Neural cell (in vitro differentiated cells): ENCODE measurements around the gene CUBN. TPM values are rescaled to one million over a fixed set of nuclear protein-coding genes. Genes with fewer than 3 reads are reported as not detected.
"Not testable (repeated sequence)": the region's sequence is repeated elsewhere in the genome, so short reads cannot be mapped to it uniquely, and the experiment has no call there.

Experiments
- H2AFZ ChIP-seq: fragments of 200-600, 300-800 bp; sonication (generic), shearing (Covaris generic); 2 replicates; pipeline ENCODE4 v1.6.0; 2014; ENCODE audit warnings: low read depth, mild to moderate bottlenecking, antibody characterized with exemption, low read length, moderate library complexity
- H3F3A ChIP-seq: fragments of 200-600 bp; shearing (Covaris generic); 2 replicates; pipeline ENCODE4 v1.6.1; 2016; ENCODE audit warnings: mild to moderate bottlenecking, moderate library complexity, mixed read lengths, antibody characterized with exemption, low read length; ENCODE audit not compliant: insufficient read depth, poor library complexity, severe bottlenecking
- H3K27ac ChIP-seq: fragments of 200-600, 300-800 bp; sonication (generic), shearing (Covaris generic); 2 replicates; pipeline ENCODE4 v1.5.1; 2014; ENCODE audit warnings: mild to moderate bottlenecking, low read length, moderate library complexity
- H3K27me3 ChIP-seq: fragments of 300-800, 200-600 bp; sonication (generic), shearing (Covaris generic); 2 replicates; pipeline ENCODE4 v1.6.0; 2014; ENCODE audit warnings: mild to moderate bottlenecking, low read depth, low read length, moderate library complexity; ENCODE audit not compliant: insufficient read depth
- H3K36me3 ChIP-seq: fragments of 300-800, 200-600 bp; sonication (generic), shearing (Covaris generic); 2 replicates; pipeline ENCODE4 v1.5.1; 2014; ENCODE audit warnings: mild to moderate bottlenecking, antibody characterized with exemption, low read length, moderate library complexity; ENCODE audit not compliant: insufficient read depth
- H3K4me2 ChIP-seq: fragments of 300-800, 200-600 bp; sonication (generic), shearing (Covaris generic); 2 replicates; pipeline ENCODE4 v1.6.0; 2014; ENCODE audit warnings: mild to moderate bottlenecking, low read length
- H3K4me3 ChIP-seq: fragments of 300-800, 200-600 bp; sonication (generic), shearing (Covaris generic); 2 replicates; pipeline ENCODE4 v1.5.1; 2014; ENCODE audit warnings: mild to moderate bottlenecking, low read length, moderate library complexity
- H3K79me2 ChIP-seq: fragments of 200-600 bp; shearing (Covaris generic); replicated peaks from 2 replicates; pipeline ENCODE4 v1.6.0; 2014; ENCODE audit warnings: mild to moderate bottlenecking, low read length, moderate library complexity; ENCODE audit not compliant: insufficient read depth
- H3K9ac ChIP-seq: fragments of 300-800, 200-600 bp; sonication (generic), shearing (Covaris generic); 2 replicates; pipeline ENCODE4 v1.6.1; 2016; ENCODE audit warnings: mild to moderate bottlenecking, low read length, mixed read lengths
- H3K9me2 ChIP-seq: fragments of 200-600 bp; shearing (Covaris generic); 2 replicates; pipeline ENCODE4 v1.6.1; 2016; ENCODE audit warnings: mild to moderate bottlenecking, low read length, mixed read lengths; ENCODE audit not compliant: insufficient read depth
- H3K9me3 ChIP-seq: fragments of 200-600, 300-800 bp; sonication (generic), shearing (Covaris generic); 2 replicates; pipeline ENCODE4 v1.6.1; 2016; ENCODE audit warnings: mild to moderate bottlenecking, mixed run types, low read length, moderate library complexity, mixed read lengths
- H4K20me1 ChIP-seq: fragments of 200-600 bp; shearing (Covaris generic); 2 replicates; pipeline ENCODE4 v1.6.1; 2016; ENCODE audit warnings: mild to moderate bottlenecking, mixed run types; ENCODE audit not compliant: insufficient read depth
- CTCF ChIP-seq: fragments of 450-650 bp; IDR thresholded peaks from 2 replicates; pipeline ENCODE4 v1.5.1; 2014; ENCODE audit warnings: antibody characterized with exemption, mild to moderate bottlenecking, moderate library complexity; ENCODE audit not compliant: poor library complexity, severe bottlenecking
- EP300 ChIP-seq: fragments of 450-650 bp; conservative IDR thresholded peaks from 2 replicates; pipeline ENCODE4 v1.6.1; 2014; ENCODE audit warnings: antibody characterized with exemption, mild to moderate bottlenecking, moderate library complexity; ENCODE audit not compliant: poor library complexity, severe bottlenecking
- EZH2 ChIP-seq: fragments of 200-600, 300-800 bp; shearing (Covaris generic), sonication (generic); IDR thresholded peaks from 2 replicates; pipeline ENCODE4 v1.6.1; 2014; ENCODE audit warnings: antibody characterized with exemption, low read length, borderline replicate concordance, mild to moderate bottlenecking; ENCODE audit not compliant: insufficient read depth, poor library complexity, severe bottlenecking
- POLR2AphosphoS5 ChIP-seq: IDR thresholded peaks from 2 replicates; pipeline ENCODE4 v1.6.1; 2012
- RAD21 ChIP-seq: fragments of 450-650 bp; conservative IDR thresholded peaks from 2 replicates; pipeline ENCODE4 v1.6.1; 2014; ENCODE audit warnings: antibody characterized with exemption, mild to moderate bottlenecking, moderate library complexity
- REST ChIP-seq: IDR thresholded peaks from 2 replicates; pipeline ENCODE4 v1.6.1; 2012; ENCODE audit warnings: borderline replicate concordance
- SMC3 ChIP-seq: fragments of 450-650 bp; conservative IDR thresholded peaks from 2 replicates; pipeline ENCODE4 v1.6.1; 2014; ENCODE audit warnings: antibody characterized with exemption, mild to moderate bottlenecking, moderate library complexity; ENCODE audit not compliant: poor library complexity
- polyA plus RNA-seq: library from polyadenylated mRNA; depleted of rRNA; stranded (reverse); fragments of >200 nt; gene quantifications from 2 replicates; pipeline ENCODE4 v1.2.3, GENCODE V29; 2014

Gene CUBN
- polyA plus RNA-seq, 1 donor from 2014 or later = 7.1 TPM

- no peak overlapping the region for H3K9ac ChIP-seq
- H3K27ac ChIP-seq = no peak overlapping the region
- H4K20me1 ChIP-seq = no peaks in the 10 kb centered on the region
- no peaks in the 10 kb centered on the region for H3K27me3 ChIP-seq
- no peaks in the 10 kb centered on the region for H3K9me2 ChIP-seq
- TF ChIP-seq POLR2AphosphoS5 = no peak
- TF ChIP-seq SMC3 = no peak
- TF ChIP-seq RAD21 = no peak
- TF ChIP-seq REST = no peak
- no peak for TF ChIP-seq EZH2
- no peak for TF ChIP-seq CTCF
- no peak for TF ChIP-seq EP300
- no peaks in the 10 kb centered on the region for H3K79me2 ChIP-seq
- no peak overlapping the region for H2AFZ ChIP-seq
- H3K4me3 ChIP-seq = no peak overlapping the region
- no peaks in the 10 kb centered on the region for H3K36me3 ChIP-seq
- no peak overlapping the region for H3K4me2 ChIP-seq
- H3F3A ChIP-seq = no peaks in the 10 kb centered on the region
- H3K9me3 ChIP-seq = no peaks in the 10 kb centered on the region
Measured at GRCh38 chr10:17019696-17020095, 109.9 kb downstream of the CUBN start.

- not testable (repeated sequence) for H3K79me2 ChIP-seq, H3K9ac ChIP-seq, H3K27me3 ChIP-seq, H3K4me2 ChIP-seq, H3K36me3 ChIP-seq, H3K4me3 ChIP-seq, H3K27ac ChIP-seq, H4K20me1 ChIP-seq, H3F3A ChIP-seq, H3K9me2 ChIP-seq, H3K9me3 ChIP-seq, H2AFZ ChIP-seq
Measured at GRCh38 chr10:17013131-17013983, 116.3 kb downstream of the CUBN start.

GRCh38 chr10:17012731-17013130 lies 116.9 kb downstream of the CUBN start:
- H3K36me3 ChIP-seq, H3K27ac ChIP-seq, H3K9ac ChIP-seq, H3F3A ChIP-seq, H3K9me3 ChIP-seq, H3K4me3 ChIP-seq, H4K20me1 ChIP-seq, H3K27me3 ChIP-seq, H2AFZ ChIP-seq, H3K9me2 ChIP-seq, H3K79me2 ChIP-seq, H3K4me2 ChIP-seq: not testable (repeated sequence)
